Nephron progenitor cell (in vitro differentiated cells): ENCODE data around the gene ABLIM1.
"Not testable (repeated sequence)": the region's sequence is repeated elsewhere in the genome, so short reads cannot be mapped to it uniquely, and the experiment has no call there.

Experiments used
- DNase-seq: peaks from one replicate; pipeline ENCODE4 v3.0.0; 2021
- H3K27ac Mint-ChIP-seq: 2 replicates; pipeline ENCODE4 v1.8.0; 2021; ENCODE audit warnings: mild to moderate bottlenecking, moderate library complexity, mixed read lengths
- H3K27me3 Mint-ChIP-seq: 2 replicates; pipeline ENCODE4 v1.8.0; 2021; ENCODE audit warnings: mild to moderate bottlenecking, low read depth, mixed read lengths; ENCODE audit not compliant: poor library complexity
- H3K36me3 Mint-ChIP-seq: 2 replicates; pipeline ENCODE4 v1.8.0; 2021; ENCODE audit warnings: low read depth, mixed read lengths
- H3K4me1 Mint-ChIP-seq: 2 replicates; pipeline ENCODE4 v1.8.0; 2021; ENCODE audit warnings: mixed read lengths
- H3K4me3 Mint-ChIP-seq: 2 replicates; pipeline ENCODE4 v1.8.0; 2021; ENCODE audit warnings: mild to moderate bottlenecking, moderate library complexity, mixed read lengths
- H3K9me3 Mint-ChIP-seq: 2 replicates; pipeline ENCODE4 v1.8.0; 2021; ENCODE audit warnings: mild to moderate bottlenecking, moderate library complexity, mixed read lengths
- CTCF ChIP-seq: fragments of 200-600 bp; sonication (generic); IDR thresholded peaks from 2 replicates; pipeline ENCODE4 v1.5.0; 2021; ENCODE audit warnings: antibody characterized with exemption

Gene ABLIM1

DNA sequence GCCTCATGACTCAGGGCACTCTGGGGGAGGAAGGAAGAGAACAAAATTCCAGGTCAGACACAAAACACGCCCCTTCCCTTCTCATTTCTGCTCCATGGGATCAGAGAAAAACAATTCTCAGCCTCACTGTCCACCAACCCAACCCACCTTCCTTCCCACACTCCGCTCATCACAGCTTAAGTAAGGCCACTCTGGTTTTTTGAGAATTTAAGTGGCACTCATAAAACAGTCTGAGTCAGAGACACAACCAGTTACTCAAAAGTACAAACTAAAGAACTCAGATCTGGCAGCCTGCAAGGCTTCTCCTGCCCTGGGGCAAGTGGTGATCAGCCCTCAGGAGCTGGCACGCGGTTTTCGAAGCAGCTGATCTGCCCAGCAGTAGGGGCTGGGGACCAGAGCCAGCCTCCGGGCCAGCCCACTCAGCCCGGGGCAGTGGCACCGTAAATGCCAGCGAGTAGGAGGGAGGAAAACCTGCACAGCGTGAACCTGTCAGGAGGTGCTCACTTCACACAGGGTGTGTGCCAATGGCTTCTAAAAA is 39.1 kb upstream of the ABLIM1 start:
- no peak overlapping the region for H3K4me3 Mint-ChIP-seq
- H3K9me3 Mint-ChIP-seq: peaks cover 15% of the 10 kb centered on the region
- H3K36me3 Mint-ChIP-seq: no peaks in the 10 kb centered on the region
- no peak overlapping the region for H3K27ac Mint-ChIP-seq
- no peak for DNase-seq
- TF ChIP-seq CTCF: no peak
- H3K4me1 Mint-ChIP-seq: peaks cover 7% of the 10 kb centered on the region
- H3K27me3 Mint-ChIP-seq: peaks cover 7% of the 10 kb centered on the region

DNA sequence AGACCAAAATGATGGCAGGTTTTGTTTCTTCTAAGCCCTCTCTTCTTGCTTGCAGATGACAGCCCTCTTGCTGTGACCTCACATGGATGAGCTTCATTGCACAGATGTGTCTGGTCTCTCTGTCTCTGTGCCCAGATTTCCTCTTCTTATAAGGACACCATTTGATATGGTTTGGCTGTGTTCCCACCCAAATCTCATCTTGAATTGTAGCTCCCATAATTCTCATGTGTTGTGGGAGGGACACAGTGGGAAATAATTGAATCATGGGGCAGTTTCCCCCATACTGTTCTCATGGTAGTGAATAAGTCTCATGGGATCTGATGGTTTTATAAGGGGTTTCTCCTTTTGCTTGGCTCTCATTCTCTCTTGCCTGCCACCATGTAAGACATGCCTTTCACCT is 38.2 kb upstream of the ABLIM1 start:
- H3K27ac Mint-ChIP-seq, H3K27me3 Mint-ChIP-seq, DNase-seq, H3K36me3 Mint-ChIP-seq, H3K4me3 Mint-ChIP-seq, H3K4me1 Mint-ChIP-seq: not testable (repeated sequence)
- H3K9me3 Mint-ChIP-seq: peaks cover 12% of the 10 kb centered on the region

GRCh38 chr10:114694752-114695151 is 36.7 kb upstream of the ABLIM1 start:
- H3K27me3 Mint-ChIP-seq: peaks cover 11% of the 10 kb centered on the region
- DNase-seq: peak; percentile 57
- H3K4me1 Mint-ChIP-seq: peaks cover 7% of the 10 kb centered on the region
- TF ChIP-seq CTCF: peak; percentile 62
- no peak overlapping the region for H3K4me3 Mint-ChIP-seq
- H3K9me3 Mint-ChIP-seq: no peaks in the 10 kb centered on the region
- no peak overlapping the region for H3K27ac Mint-ChIP-seq
- H3K36me3 Mint-ChIP-seq: no peaks in the 10 kb centered on the region

GRCh38 chr10:114694062-114694461 is 36.0 kb upstream of the ABLIM1 start:
- peaks cover 11% of the 10 kb centered on the region for H3K27me3 Mint-ChIP-seq
- no peak overlapping the region for H3K4me3 Mint-ChIP-seq
- no peaks in the 10 kb centered on the region for H3K36me3 Mint-ChIP-seq
- no peak for TF ChIP-seq CTCF
- no peak overlapping the region for H3K27ac Mint-ChIP-seq
- DNase-seq: no peak
- no peaks in the 10 kb centered on the region for H3K9me3 Mint-ChIP-seq
- H3K4me1 Mint-ChIP-seq: peaks cover 7% of the 10 kb centered on the region

DNA sequence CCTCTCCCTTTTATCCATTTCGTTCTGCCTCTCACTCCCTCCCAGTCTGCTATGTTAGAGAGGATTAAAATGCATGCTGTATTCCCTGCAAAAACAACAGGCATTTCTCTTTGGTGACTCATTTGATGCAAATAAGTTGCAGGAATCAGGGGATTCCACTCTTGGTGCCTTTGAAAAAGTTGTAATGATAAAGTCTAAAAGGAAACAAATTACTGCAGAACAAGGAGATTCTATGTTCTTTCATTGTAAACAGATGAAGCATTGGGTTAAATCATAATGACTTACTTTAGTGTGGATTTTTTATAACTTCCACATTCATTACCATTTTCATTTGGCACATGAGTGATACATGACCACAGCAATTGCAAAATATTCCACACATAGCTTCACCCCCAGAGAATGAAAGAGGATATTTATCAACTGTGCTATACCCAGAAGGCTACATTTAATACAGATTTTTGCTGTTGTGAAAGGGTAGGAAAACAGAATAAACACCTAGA is 33.4 kb upstream of the ABLIM1 start:
- no peak for TF ChIP-seq CTCF
- Mint-ChIP-seq H3K9me3 (no peaks in the 10 kb centered on the region), H3K36me3 (no peaks in the 10 kb centered on the region), H3K4me3 (no peak overlapping the region), H3K27me3 (peaks cover 9% of the 10 kb centered on the region), H3K4me1 (peaks cover 9% of the 10 kb centered on the region), H3K27ac (no peak overlapping the region)
- no peak for DNase-seq

- no peak overlapping the region for H3K27ac Mint-ChIP-seq
- no peaks in the 10 kb centered on the region for H3K9me3 Mint-ChIP-seq
- TF ChIP-seq CTCF: no peak
- DNase-seq: no peak
- no peaks in the 10 kb centered on the region for H3K36me3 Mint-ChIP-seq
- peaks cover 23% of the 10 kb centered on the region for H3K4me1 Mint-ChIP-seq
- peaks cover 12% of the 10 kb centered on the region for H3K27me3 Mint-ChIP-seq
- H3K4me3 Mint-ChIP-seq: no peak overlapping the region
These were observed 30.7 kb upstream of the ABLIM1 start for GRCh38 chr10:114688786-114689185.
